ENCODE measurements around the gene MUC21. TPM values are rescaled to one million over a fixed set of nuclear protein-coding genes. Genes with fewer than 3 reads are reported as not detected.
"Not testable (repeated sequence)": the region's sequence is repeated elsewhere in the genome, so short reads cannot be mapped to it uniquely, and the experiment has no call there.

The MUC21 gene
- not detected in 2 replicates for total RNA-seq

DNA sequence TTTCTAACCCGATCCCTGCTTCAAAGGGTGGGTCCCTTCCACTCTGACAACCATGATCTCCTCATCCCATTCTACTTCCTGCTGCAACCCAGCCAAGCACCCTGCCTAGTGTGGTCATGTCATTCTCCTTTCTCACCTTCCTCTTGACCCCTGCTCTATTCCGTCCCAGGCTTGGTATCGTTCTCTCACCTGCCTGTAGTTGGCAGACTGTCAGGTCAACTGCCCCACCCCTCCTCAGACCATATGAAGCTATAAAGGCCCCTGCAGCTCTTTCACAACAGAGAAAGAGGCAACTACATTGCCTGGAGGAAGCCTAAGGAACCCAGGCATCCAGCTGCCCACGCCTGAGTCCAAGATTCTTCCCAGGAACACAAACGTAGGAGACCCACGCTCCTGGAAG is at the start of gene MUC21:
Gene MUC21, plus strand, starts transcription at position 280 of the 400 bp plus-strand sequence. CDS start 241 bp downstream, outside the sequence.
- no peak for DNase-seq

DNA sequence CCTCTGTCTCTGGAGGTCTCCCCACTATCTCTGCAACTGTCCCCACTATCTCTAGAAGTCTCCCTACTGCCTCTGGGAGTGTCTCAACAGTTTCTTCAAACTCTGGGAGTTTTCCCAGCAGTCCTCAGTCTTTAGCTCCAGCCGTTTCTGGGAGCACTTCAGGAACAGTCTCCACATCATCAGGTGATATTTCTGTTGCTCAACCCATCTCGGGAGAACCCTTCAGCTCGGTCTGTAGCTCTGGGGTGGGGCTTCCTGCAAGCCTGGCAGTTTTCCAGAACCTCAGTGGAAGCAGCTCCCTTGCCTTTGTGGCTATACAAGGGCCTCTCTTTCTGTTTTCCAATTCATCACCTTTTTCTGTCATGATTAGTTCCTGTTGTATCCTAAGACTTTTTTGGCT is 48.5 kb upstream of the MUC21 start:
- DNase-seq: no peak

DNA sequence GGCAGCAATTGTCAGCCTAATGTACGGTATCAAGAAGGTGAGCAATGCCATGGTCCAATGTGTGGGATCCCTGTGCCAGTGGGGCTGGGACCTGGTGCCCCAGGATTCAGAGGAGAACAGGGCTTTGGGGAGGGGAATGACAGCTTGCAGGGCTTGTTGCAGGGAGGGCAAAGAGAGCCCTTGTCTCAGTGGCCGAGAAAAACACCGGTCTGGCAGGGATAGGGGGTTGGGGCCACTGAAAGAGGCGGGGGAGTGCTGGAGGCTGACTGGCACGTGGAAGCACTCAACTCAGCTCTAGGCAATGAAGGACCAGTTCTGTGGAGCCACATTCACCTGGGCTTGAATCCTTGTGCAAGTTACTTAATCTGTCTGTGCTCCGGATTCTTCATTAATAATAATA is 46.3 kb upstream of the MUC21 start:
- DNase-seq: no peak

DNA sequence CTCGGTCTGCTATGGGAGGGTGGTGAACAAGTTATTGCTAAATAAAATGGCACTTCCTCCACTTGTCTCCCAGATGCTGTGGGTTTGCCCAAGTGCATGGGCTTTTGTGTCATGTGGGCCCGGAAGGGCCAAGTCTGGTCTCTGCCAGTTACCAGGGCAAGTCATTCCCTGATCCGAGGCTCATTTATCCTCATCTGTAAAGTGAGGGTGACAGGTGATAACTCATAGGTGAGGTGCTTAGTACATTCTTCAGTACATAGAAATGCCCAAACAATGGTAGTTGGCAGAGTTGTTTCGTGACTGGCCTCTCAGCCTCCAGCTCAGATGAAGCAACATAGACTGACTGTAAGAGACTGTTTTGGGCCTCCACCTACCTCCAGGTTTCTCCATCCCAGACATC is 44.8 kb upstream of the MUC21 start:
- DNase-seq: no peak

DNA sequence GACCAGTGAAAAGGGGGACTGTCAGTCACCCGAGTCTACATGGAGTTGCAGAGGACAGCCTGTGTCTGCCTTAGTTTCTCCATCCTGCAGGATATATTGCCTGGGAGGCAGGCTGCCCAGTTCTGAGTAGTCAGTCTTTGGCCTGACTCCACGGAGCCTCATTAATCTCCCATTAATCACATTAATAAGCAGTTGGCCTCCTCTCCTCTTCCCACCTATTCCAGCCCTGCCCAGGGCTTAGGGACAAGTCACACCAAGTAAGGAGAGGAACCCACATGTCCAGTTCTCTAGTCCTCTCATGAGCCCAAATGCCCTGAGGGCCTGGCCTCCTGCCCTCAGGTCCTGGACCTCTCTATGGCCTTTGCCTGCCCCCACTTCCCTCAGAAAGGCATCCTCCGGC is 44.0 kb upstream of the MUC21 start:
- no peak for DNase-seq

DNA sequence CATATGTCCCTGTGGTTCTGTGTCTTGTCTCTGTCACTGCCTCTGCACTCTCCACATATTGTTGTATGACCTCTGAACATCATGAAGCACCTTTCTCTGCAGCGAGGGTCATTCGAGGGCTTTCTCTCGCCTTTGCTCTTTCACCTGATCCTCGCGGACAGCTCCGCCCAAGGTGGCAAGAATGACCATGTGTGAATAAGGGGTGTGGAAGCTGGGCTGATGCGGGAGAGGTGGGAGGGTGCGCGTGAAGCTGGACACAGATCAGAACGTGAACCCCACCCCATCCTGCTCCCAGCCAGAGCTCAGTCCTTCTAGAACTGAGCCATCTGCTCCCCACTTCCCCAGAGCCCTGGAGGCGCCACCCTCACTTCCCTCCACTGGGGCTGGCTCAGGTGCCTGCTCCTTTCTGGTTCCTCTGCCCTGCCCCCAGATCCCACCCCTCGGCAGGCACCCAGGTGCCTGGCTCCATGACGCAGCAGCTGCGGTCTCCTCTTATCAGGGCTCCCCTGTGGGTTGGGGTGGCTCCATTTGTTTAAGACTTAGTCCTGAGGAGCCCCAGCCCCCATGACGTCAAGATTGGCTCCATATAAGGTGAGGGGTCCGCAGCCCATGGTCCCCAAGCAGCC is 43.0 kb upstream of the MUC21 start, which contains the start of gene MUCL3:
Gene MUCL3, plus strand, starts transcription at position 613 of the 626 bp plus-strand sequence. CDS start 27 bp downstream, outside the sequence.
- DNase-seq: no peak

DNA sequence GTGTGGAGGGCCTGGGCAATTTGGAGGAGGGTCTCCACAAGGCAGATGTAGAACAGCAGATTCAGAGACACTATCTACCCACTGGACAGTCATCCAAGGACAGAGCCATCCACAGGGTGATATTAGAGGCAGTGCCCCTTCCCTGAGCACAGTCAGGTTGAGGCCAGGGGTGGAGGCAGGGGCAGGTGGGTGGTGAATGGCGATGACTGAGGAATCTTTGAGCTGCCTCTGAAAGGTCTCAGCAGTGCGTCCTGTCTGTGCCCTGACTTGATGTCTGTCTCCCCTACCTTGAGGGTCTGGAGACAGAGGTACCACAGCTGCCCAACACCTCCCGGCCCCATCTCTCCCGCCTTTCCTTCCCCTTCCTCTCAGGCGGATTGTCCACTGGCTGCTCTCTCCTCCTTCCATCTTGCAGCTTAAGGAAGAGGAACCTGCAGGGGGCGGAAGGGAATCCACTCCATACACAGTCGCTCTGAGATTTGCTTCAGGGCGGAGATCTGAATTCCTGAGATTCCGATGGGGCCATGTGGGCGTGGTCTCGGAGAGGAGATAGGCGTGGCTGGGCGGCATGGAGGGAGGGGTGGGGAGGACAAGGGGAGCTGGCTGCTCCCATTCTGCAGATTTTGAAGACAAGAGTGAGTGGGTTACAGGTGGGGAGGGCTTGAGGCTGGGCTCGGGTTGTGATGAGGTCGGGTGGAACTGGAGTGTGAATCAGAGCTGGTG is 41.0 kb upstream of the MUC21 start:
- DNase-seq: peak; percentile 79

DNA sequence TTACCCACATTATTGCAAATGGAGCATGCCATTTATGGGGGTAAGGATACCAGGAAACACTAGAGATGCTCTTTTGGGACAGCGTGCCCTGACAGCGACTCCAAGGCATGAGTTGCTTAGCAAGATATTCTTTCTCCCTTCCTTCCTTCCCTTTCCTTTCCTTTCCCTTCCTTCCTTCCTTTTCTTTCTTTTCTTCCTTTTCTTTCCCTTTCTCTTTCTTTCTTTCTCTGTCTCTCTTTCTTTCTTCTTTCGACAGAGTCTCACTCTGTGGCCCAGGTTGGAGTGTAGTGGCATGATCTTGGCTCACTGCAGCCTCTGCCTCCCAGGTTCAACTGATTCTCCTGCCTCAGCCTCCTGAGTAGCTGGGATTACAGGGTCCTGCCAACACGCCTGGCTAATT is 39.5 kb upstream of the MUC21 start:
- DNase-seq: no peak

DNA sequence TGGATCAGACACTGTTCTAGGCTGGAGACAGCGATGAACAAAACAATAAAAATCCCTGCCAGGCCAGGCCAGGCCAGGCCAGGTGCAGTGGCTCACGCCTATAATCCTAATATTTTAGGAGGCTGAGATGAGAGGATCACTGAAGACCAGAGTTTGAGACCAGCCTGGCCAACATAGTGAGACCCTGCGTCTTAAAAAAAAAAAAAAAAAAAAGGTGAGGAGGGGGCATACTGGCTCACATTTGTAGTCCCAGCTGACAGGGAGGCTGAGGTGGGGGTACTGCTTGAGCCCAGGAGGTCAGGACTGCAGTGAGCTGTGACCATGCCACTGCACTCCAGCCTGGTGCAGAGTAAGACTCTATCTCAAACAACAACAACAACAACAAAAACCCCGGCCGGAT is 38.2 kb upstream of the MUC21 start:
- DNase-seq: no peak

DNA sequence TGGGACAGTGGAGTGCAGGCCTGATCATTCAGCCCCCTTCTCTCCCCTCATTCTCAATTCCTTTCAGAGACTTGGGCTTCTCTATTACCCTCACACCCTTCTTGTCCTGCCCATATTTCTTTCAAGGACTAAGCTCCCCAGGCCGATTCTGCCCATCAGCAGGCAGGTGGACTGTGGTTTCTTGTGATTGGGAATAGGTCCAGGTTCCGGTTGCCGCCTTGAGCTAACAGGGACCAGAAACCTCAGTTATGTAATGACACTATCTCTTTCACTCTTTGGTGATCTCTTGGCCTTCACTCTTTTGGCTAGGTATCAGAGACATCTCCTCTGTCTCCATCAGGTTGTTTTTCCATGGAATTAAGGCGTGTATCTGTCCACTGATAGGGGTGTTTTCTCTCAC is 36.3 kb upstream of the MUC21 start:
- DNase-seq: no peak

DNA sequence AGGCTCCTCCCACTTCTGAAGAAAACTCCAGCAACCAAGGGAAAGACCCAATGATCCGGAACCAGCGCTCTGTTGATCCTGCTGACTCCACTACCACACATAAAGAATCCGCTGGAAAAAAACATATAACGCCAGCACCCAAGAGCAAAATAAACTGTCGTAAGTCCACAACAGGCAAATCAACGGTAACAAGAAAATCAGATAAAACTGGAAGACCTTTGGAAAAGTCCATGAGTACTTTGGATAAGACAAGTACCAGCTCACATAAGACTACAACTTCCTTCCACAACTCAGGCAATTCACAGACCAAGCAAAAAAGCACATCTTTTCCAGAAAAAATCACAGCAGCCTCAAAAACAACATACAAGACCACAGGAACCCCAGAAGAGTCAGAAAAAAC is 34.7 kb upstream of the MUC21 start:
- DNase-seq: no peak

DNA sequence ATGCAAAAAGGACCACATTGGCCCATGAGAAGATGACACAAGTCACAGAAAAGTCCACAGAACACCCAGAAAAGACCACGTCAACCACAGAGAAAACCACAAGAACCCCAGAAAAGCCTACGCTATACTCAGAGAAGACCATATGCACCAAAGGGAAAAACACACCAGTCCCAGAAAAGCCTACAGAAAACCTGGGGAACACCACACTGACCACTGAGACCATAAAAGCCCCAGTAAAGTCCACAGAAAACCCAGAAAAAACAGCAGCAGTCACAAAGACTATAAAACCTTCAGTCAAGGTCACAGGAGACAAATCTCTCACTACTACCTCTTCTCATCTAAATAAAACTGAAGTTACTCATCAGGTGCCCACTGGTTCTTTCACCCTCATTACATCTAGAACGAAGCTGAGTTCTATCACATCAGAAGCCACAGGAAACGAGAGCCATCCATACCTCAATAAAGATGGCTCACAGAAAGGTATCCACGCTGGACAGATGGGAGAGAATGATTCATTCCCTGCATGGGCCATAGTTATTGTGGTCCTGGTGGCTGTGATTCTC is 31.5 kb upstream of the MUC21 start:
- DNase-seq: no peak

DNA sequence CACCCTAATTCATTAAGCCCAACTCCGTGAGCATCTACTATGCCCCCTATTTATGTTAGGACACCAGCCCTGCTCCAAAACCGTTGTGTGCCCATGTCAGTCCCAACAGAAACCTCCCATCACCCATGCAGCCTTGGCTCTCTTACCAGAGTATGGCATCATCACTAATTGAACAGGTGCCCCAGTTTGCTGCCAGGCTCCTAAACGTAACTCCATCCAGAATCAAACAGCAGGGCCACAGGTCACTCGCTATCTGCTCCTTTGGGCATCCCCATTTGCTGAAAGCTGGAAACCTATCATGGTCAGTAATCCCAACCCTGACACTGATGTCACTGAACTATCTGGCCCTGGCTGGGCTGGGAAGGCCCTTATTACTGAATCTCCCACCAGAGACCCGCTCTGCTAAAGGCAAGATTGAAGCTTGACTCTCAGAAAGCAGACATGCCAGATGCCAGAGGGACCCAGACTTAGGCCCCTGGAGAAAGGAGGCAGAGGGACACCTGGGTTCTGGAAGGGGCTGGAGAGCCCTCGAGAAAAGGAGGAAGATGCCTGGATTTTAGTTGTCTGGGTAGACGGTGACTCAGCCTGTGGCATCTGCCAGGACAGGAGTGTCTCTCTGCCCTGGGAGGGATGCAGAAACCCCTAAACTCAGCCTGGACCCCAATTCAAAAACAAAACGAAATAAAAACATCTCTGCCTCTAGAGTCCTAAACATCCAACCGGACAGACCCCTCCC is 28.7 kb upstream of the MUC21 start:
- no peak for DNase-seq

DNA sequence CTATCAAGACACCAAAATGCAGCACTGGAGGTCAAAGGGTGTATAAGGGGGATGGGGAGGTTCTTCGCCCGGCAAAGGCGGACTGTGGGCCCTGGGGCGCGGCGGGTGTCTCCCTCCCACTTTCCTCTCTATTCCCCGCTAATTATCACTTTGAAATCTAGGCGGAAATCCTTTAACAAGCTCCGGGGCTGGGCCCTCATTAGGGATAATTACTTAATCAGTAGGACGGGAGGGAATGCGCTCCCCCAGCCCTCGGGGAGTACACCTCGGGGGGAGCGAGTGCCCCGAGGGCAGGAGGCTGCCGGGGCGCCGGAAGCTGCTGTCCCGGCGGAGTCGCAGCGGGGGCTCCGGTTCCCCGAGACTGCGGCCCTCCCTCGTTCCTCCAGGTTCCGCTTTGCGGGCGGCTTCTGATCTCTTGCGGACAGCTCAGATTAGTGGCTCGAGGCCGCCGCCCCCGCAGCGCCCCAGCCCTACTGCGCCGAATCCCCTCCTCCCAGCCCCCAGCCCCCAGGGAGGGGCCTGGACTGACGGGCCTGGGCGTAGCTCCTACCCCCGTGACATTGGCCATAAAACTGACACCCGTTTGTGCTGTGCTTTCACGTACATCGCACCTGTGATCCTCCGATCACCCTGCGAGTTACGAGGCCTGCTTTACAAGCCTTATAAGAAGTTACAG is 28.0 kb upstream of the MUC21 start:
- peak; percentile 9 for DNase-seq

DNA sequence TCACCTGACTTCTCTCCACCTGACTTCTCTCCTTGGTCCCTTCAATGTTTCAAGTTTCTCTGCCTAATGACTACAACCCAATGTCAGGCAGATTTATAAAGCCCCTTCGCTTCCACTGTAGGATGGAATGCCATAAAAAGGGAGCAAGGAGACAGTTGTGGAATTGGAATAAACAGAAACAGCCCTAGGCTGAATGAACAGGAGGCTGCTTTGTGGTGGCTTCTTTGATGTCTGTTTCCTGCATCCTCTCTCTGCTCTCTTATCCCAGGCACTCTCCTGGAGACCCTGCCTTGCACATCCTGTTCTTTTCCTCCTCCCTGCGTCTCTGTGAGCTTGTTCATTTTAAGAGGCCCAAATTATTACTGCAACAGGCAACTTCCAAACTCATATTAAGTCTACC is 25.8 kb upstream of the MUC21 start:
- DNase-seq: no peak

DNA sequence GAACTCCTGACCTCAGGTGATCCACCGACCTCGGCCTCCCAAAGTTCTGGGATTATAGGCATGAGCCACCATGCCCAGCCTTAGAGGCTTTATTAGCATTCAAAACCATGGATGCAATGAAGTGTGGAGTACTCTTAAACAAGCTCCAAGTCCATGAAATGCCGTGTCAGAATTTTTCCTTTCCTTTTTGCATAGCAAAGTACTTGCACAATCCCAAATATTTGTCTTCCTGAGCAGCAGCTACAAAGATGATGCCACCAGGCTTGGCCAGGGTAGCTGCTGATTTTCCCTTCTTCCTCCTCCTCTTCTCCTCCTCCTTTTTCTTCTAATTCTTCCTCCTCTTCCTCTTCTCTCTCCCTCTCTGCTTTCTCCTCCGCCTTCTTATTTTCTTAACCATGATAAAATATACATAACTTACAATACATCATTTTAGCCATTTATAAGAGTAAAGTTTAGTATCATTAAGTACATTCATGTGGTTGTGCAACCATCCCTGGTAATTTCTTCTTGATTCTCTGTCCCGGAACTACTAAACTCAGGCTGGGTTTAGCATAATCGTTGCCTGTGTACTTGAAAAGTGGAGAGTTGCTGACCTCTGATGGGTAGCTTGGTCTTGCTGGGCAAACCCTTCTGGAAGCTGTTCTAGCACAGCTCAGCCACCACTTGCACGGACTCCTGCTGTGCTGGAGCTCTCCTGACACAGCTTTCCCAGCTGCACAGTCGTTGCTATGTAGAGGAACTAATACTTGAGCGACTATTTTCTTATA is 22.4 kb upstream of the MUC21 start:
- DNase-seq: no peak

DNA sequence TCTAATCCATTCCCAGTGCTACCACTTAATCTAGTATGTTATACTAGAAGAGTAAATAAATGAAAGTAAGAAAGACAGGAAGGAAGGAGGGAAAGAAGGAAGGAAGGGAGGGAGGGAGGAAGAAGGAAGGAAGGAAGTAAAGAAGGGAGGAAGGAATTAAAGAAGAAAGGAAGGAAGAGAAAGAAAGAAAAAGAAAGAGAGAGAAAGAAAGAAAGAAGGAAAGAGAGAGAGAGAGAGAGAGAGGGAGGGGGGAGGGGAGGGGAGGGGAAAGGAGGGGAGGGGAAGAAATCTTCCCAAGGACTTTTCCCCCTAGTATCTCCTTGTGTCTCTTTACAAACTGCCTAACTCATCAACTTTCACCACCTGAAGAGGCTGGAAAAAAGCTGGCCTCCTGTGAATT is 20.8 kb upstream of the MUC21 start:
- DNase-seq: no peak

DNA sequence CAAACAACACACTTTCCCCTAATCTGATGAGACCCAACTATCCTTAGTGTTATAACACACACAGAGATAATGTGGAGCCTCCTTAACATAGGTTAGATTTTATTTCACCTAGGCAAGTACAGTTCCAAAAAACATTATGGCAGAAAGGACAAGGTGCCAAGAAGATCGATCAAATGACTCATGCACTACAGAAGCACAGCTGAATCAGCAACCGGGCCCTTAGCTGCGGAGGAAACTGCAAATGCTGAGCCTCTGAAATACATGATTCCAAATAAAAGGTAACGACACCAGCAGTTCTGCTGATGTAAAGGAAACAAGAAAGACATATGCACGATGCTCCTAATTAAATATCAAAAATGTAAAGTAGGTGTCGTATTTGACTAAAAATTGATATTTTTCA is 19.9 kb upstream of the MUC21 start:
- no peak for DNase-seq

DNA sequence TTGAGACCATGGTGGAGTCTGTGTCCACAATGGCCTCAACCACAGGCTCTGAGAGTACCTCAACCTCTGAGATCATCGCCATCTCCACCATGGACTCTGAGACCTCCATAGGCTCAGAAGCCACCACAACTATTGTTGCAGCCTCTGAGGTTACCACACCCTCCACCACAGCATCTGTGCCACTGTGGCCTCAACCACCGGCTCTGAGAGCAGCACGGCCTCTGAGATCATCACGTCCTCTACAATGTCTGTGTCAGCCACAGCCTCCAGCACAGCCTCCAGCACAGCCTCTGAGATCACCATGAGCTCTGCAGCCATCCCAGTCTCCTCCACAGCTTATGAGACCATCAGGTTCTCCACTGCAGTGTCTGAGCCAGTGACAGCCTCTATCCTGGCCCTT is 19.4 kb upstream of the MUC21 start:
- no peak for DNase-seq

DNA sequence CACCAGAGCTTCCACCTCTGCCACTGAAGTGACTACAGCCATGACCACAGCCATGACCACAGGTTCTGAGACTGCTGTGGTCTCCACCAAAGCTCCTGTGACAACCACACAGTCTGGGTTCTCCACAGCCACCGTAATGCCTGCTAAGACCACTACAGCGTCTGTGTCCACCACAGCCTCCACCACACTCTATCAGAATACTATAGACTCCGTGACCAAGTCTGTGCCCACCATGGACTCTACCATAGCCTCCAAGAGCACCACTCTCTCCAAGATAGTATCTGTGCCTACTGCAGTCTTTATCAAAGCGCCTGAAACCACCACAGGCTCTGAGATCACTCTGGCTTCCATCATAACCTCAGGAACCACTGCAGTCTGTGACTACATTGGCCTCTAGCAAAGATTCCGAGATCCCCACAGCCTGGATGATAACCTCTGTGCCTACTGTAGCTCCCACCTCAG is 18.3 kb upstream of the MUC21 start:
- DNase-seq: no peak

DNA sequence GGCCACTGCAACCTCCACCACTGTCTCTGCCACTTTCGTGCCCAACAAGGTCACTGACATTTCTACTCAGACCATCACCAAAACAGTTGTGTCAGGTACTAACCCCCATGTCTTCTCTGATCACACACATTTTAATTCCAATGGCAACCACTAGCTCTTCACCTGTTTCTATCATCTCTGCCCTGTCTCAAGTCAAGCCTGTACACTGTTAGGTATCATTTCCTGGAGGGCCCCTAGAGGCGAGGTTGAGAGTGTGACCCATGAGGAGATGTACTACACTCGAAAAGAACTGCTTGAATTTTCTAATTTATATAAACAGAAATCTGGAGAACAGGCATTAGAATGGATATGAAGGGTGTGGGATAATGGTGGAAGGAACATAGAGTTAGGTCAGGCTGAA is 17.4 kb upstream of the MUC21 start:
- no peak for DNase-seq

DNA sequence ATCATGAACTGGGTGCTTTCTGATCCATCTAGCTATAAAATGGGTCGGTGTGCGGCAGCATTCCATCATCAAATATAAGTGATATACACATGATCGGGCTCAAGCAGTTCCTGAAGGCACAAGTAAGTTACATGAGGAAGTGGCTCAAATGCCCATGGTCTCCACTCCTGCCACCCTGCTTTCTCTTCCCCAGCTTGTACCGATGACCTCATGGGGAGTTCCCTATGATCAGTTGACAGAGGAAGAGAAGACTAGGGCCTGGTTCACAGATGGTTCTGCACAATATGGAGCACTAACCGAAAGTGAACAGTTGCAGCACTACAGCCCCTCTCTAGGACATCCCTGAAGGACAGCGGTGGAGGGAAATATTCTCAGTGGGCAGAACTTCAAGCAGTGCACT is 14.3 kb upstream of the MUC21 start:
- not testable (repeated sequence) for DNase-seq

All from dermis blood vessel endothelial cell (primary cell).